Adrenal gland (tissue), 5 donors: ENCODE data around the gene TDG.

Source experiments
- CTCF ChIP-seq, 6 experiments: fragments of 450-650 bp in 4 of 6; fragments of 200-600 bp in 2 of 6; sonication (generic) in 1 of 6; IDR thresholded peaks; 1 replicate in 5 of 6; 2 replicates in 1 of 6; pipeline versions ENCODE4 v1.5.1 to v1.8.0; 2016 to 2021; ENCODE audit warnings: antibody characterized with exemption in 6 of 6, mild to moderate bottlenecking in 2 of 6, moderate library complexity in 1 of 6
- POLR2A ChIP-seq, 2 donors: fragments of 450-650 bp; IDR thresholded peaks; one replicate each; pipeline ENCODE4 v1.6.1; 2017; ENCODE audit warnings: antibody characterized with exemption in 2 of 2, mild to moderate bottlenecking in 2 of 2, moderate library complexity in 1 of 2
- donor health status: DM: no; HTN: no; CAD: no.

GRCh38 chr12:103962493-103962892 is 3.2 kb upstream of the TDG start:
- TF ChIP-seq CTCF (IDR thresholded peaks at IDR 0.05) (no peak), POLR2A (IDR thresholded peaks at IDR 0.05) (no peak)
